ENCODE data around the gene CHMP4A.
A peak's percentile ranks its signal among the peaks of the same experiment; 100 is the strongest.

CHMP4A gene

DNA sequence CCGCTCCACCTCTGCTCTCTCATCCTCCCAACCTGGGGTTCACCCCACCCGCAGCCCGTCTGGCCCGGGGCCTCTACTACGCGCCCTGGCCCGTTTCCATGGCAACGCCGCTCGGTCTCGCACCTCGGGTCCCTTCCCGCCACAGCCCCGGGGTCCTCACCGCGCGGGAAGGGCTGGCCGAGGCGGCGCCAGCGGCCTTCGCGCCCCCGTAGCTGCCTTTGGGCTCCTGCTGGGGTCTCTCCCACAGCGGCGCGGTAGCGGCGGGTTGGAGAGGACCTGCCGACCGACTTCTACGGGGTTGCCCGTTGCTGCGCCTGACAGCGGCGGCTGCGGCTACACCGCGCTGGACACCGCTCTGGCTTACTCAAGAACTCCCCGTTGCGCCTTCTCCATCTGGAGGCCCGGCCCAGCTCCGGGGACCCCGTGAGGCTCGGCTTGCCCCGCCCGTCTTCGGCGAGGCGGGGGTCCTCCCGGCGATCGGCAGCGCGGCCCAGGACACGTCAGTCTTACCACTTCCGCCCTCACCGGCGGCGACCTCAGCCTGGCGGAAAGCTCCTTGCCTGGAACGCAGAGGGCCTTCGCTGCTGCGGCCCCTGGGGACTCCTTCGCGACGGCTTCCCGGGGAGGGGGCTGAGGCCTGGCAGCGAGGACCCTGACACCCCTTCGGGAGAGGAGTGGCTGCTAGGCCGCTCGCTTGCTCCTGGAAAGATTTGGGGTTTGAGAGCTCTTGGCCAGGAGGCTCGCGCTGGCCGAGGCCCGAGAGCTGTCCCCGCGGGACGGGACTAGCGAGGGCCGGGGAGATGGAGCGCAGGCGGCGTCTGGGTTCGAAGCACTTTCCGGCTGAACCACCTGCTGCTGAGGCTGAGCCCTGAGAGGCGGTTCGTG, 17.9 kb downstream of the CHMP4A start, which contains the start of gene TM9SF1:
Gene TM9SF1 (minus strand): TSS at position 256 of the 885 bp plus-strand sequence. CDS start 422 bp downstream, outside the sequence.
- no peaks in the 10 kb centered on the region for H3K27me3 ChIP-seq (ENCODE audit: control insufficient read depth in 1 of 2, insufficient read depth in 2 of 2, low read length in 2 of 2)
- peak within 1 kb of the TSS; percentile 97 for H3K27ac ChIP-seq (ENCODE audit: low read depth, low read length)
- H3K9me3 ChIP-seq (ENCODE audit: control insufficient read depth in 1 of 2, low read length in 2 of 2), result no peaks in the 10 kb centered on the region
- H3K4me3 ChIP-seq (ENCODE audit: low read depth in 1 of 2, low read length in 2 of 2), result peak within 1 kb of the TSS; percentile 80 to 89
- peak within 1 kb of the TSS; percentile 72 to 93 for H3K9ac ChIP-seq (ENCODE audit: low read depth in 1 of 2, low read length in 2 of 2)
- peaks cover 26 to 29% of the 10 kb centered on the region in 2 donors for H3K4me1 ChIP-seq (ENCODE audit: control insufficient read depth in 1 of 2, insufficient read depth in 2 of 2, low read length in 2 of 2)
- H3K36me3 ChIP-seq (ENCODE audit: control insufficient read depth in 1 of 2, insufficient read depth in 2 of 2, low read length in 2 of 2), result peaks cover 8 to 23% of the 10 kb centered on the region in 2 donors

DNA sequence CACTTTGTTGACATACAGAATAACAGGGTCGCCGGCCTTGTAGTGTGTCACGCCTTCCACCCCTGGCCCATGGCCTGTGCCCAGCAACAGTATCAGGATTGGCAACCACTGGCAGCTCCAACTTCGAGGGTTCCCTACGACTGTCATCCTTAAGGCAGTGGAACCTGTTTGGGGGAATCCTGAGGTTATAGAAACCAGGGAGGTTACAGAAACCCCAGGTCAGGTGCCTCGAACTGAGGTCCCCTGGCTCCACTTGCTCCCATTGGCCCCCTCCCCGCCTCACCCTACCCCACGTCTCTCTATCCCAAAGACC, 18.5 kb downstream of the CHMP4A start:
- Histone ChIP-seq H3K36me3 (ENCODE audit: control insufficient read depth in 1 of 2, insufficient read depth in 2 of 2, low read length in 2 of 2) (peaks cover 10 to 29% of the 10 kb centered on the region in 2 donors), H3K4me1 (ENCODE audit: control insufficient read depth in 1 of 2, insufficient read depth in 2 of 2, low read length in 2 of 2) (peaks cover 26 to 29% of the 10 kb centered on the region in 2 donors)

DNA sequence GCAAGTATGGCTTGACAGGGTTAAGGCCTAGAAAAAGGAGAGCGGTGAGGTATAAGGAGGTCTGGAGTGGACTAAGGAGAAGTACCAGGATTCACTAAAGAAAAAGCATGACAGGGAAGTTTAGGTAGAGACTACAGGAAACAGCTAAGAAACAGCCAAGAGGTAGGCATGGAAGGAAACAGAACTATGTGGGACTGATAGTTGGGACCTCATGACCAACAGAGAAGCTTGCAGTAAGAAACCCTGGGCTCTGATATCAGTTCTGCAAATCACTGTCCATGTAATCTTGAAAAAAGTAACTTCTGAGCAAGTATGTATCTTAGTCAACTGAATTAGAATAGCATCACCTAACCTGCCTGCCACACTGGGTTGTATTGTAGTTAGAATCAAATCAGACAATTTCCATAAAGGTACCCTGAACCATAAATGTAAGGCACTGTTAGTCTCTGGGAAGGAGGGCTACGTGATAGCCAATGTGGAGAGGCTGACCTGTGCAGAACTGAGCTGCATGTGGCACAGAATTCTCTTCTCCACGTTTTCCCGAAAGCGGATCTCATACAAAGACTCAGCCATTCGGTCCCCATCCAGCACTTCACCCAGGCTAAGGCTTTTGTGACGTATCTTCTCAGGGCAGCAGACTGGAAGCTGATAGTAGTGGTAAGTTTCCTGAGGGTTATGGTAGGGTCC, 19.0 kb downstream of the CHMP4A start:
- H3K36me3 ChIP-seq (ENCODE audit: control insufficient read depth in 1 of 2, insufficient read depth in 2 of 2, low read length in 2 of 2), result peaks cover 10 to 31% of the 10 kb centered on the region in 2 donors
- peak overlapping the region; percentile 72 to 93 for H3K9ac ChIP-seq (ENCODE audit: low read depth in 1 of 2, low read length in 2 of 2)
- H3K4me3 ChIP-seq (ENCODE audit: low read depth in 1 of 2, low read length in 2 of 2), result peak overlapping the region; percentile 80 to 89
- no peaks in the 10 kb centered on the region for H3K27me3 ChIP-seq (ENCODE audit: control insufficient read depth in 1 of 2, insufficient read depth in 2 of 2, low read length in 2 of 2)
- no peak overlapping the region for H3K27ac ChIP-seq (ENCODE audit: low read depth, low read length)
- peaks cover 28 to 29% of the 10 kb centered on the region in 2 donors for H3K4me1 ChIP-seq (ENCODE audit: control insufficient read depth in 1 of 2, insufficient read depth in 2 of 2, low read length in 2 of 2)
- H3K9me3 ChIP-seq (ENCODE audit: control insufficient read depth in 1 of 2, low read length in 2 of 2), result no peaks in the 10 kb centered on the region

More for the DNA sequence above, 18.5 kb downstream of the CHMP4A start:
- Histone ChIP-seq H3K4me3 (ENCODE audit: low read depth in 1 of 2, low read length in 2 of 2) (peak overlapping the region; percentile 80 to 89), H3K27ac (ENCODE audit: low read depth, low read length) (peak overlapping the region; percentile 97), H3K9me3 (ENCODE audit: control insufficient read depth in 1 of 2, low read length in 2 of 2) (no peaks in the 10 kb centered on the region), H3K9ac (ENCODE audit: low read depth in 1 of 2, low read length in 2 of 2) (peak overlapping the region; percentile 72 to 93), H3K27me3 (ENCODE audit: control insufficient read depth in 1 of 2, insufficient read depth in 2 of 2, low read length in 2 of 2) (no peaks in the 10 kb centered on the region)

DNA sequence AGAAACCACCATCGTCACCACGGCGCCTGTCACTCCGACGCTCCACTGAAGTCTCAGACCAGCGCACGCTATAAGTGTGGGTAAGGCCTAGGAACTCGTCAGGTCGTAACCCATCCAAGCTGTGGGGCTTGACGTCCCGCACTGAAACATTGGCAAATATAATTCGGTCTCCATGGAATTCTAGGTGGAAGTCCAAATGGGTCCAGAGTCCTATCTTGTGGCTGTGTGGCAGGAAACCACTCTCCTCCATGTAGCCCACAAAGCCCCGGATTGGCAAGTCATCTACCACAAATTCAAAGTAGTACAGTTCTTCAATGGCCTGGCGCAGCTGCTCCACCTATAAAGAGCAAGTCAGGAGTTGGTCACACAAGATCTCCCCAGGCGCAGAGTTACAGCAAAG, 20.4 kb downstream of the CHMP4A start:
- no peaks in the 10 kb centered on the region for H3K9me3 ChIP-seq (ENCODE audit: control insufficient read depth in 1 of 2, low read length in 2 of 2)
- H3K27me3 ChIP-seq (ENCODE audit: control insufficient read depth in 1 of 2, insufficient read depth in 2 of 2, low read length in 2 of 2), result no peaks in the 10 kb centered on the region
- no peak overlapping the region for H3K9ac ChIP-seq (ENCODE audit: low read depth in 1 of 2, low read length in 2 of 2)
- no peak overlapping the region for H3K27ac ChIP-seq (ENCODE audit: low read depth, low read length)
- H3K4me1 ChIP-seq (ENCODE audit: control insufficient read depth in 1 of 2, insufficient read depth in 2 of 2, low read length in 2 of 2), result peaks cover 28% of the 10 kb centered on the region in 2 donors
- no peak overlapping the region for H3K4me3 ChIP-seq (ENCODE audit: low read depth in 1 of 2, low read length in 2 of 2)
- peaks cover 10 to 31% of the 10 kb centered on the region in 2 donors for H3K36me3 ChIP-seq (ENCODE audit: control insufficient read depth in 1 of 2, insufficient read depth in 2 of 2, low read length in 2 of 2)

DNA sequence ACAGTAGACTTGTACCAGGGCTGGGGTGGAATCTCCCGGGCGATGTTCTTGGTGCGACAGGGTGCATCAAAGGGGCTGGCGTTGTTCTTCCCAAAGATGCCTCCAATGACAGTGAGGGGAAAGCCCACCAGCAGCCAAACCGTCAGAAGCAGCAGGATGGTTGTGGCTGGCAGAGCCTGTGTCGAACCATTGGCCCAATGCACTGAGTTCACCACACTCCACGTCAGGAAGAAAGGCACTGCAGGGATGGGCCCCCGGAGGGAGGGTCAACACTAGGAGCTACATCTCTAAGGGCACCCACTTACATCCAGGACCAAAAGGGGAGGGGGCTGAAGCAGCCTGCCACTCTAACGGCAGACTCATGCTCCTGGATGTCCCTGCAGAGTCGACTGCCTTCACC, 22.9 kb downstream of the CHMP4A start:
- Histone ChIP-seq H3K4me1 (ENCODE audit: control insufficient read depth in 1 of 2, insufficient read depth in 2 of 2, low read length in 2 of 2) (peaks cover 25 to 29% of the 10 kb centered on the region in 2 donors), H3K27ac (ENCODE audit: low read depth, low read length) (no peak overlapping the region), H3K9ac (ENCODE audit: low read depth in 1 of 2, low read length in 2 of 2) (no peak overlapping the region), H3K4me3 (ENCODE audit: low read depth in 1 of 2, low read length in 2 of 2) (no peak overlapping the region), H3K27me3 (ENCODE audit: control insufficient read depth in 1 of 2, insufficient read depth in 2 of 2, low read length in 2 of 2) (no peaks in the 10 kb centered on the region), H3K9me3 (ENCODE audit: control insufficient read depth in 1 of 2, low read length in 2 of 2) (no peaks in the 10 kb centered on the region), H3K36me3 (ENCODE audit: control insufficient read depth in 1 of 2, insufficient read depth in 2 of 2, low read length in 2 of 2) (peaks cover 19 to 46% of the 10 kb centered on the region in 2 donors)

DNA sequence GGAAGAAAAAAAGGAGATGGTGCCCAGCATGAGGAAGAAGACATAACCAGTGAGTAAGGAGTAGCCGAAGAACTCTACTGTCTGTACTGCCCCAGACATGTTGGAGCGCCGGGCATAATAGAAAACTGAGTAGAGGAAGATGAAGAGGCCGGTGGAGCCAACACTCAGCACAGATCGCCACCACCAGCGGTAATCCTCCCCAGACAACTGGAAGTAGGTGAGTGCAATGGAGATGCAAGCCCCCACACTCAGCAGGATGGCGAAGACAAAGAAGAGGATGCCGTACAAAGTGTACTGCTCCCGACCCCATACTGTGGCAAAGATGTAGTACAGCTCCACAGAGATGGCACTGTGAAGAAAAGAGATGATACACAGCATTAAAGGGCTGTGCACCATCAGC, 23.8 kb downstream of the CHMP4A start:
- H3K4me1 ChIP-seq (ENCODE audit: control insufficient read depth in 1 of 2, insufficient read depth in 2 of 2, low read length in 2 of 2), result peaks cover 20 to 24% of the 10 kb centered on the region in 2 donors
- H3K9ac ChIP-seq (ENCODE audit: low read depth in 1 of 2, low read length in 2 of 2), result no peak overlapping the region
- H3K36me3 ChIP-seq (ENCODE audit: control insufficient read depth in 1 of 2, insufficient read depth in 2 of 2, low read length in 2 of 2), result peaks cover 27 to 55% of the 10 kb centered on the region in 2 donors
- H3K4me3 ChIP-seq (ENCODE audit: low read depth in 1 of 2, low read length in 2 of 2), result peak overlapping the region in 1 of 2 donors; percentile 79
- no peaks in the 10 kb centered on the region for H3K27me3 ChIP-seq (ENCODE audit: control insufficient read depth in 1 of 2, insufficient read depth in 2 of 2, low read length in 2 of 2)
- H3K27ac ChIP-seq (ENCODE audit: low read depth, low read length), result no peak overlapping the region
- H3K9me3 ChIP-seq (ENCODE audit: control insufficient read depth in 1 of 2, low read length in 2 of 2), result no peaks in the 10 kb centered on the region

DNA sequence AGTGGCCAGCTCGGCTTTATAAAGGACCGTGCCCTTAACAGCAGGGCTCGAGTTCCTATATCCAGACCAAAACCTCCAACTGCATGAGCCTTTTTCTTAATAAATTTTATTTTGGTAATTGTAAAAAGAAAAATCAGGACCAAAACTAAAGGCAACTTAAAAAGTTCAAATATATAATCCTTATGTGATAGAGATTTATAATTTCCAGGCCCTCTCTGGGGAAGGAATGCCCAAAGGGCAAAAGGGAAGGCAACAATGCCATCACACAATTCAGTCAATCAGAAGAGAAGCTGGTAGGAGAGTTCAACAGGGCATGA, 24.3 kb downstream of the CHMP4A start:
- H3K9me3 ChIP-seq (ENCODE audit: control insufficient read depth in 1 of 2, low read length in 2 of 2), result no peaks in the 10 kb centered on the region
- H3K9ac ChIP-seq (ENCODE audit: low read depth in 1 of 2, low read length in 2 of 2), result peak overlapping the region in 1 of 2 donors; percentile 10
- no peaks in the 10 kb centered on the region for H3K27me3 ChIP-seq (ENCODE audit: control insufficient read depth in 1 of 2, insufficient read depth in 2 of 2, low read length in 2 of 2)
- H3K4me3 ChIP-seq (ENCODE audit: low read depth in 1 of 2, low read length in 2 of 2), result peak overlapping the region; percentile 79 to 85
- peaks cover 28 to 60% of the 10 kb centered on the region in 2 donors for H3K36me3 ChIP-seq (ENCODE audit: control insufficient read depth in 1 of 2, insufficient read depth in 2 of 2, low read length in 2 of 2)
- peaks cover 16 to 19% of the 10 kb centered on the region in 2 donors for H3K4me1 ChIP-seq (ENCODE audit: control insufficient read depth in 1 of 2, insufficient read depth in 2 of 2, low read length in 2 of 2)
- H3K27ac ChIP-seq (ENCODE audit: low read depth, low read length), result no peak overlapping the region

DNA sequence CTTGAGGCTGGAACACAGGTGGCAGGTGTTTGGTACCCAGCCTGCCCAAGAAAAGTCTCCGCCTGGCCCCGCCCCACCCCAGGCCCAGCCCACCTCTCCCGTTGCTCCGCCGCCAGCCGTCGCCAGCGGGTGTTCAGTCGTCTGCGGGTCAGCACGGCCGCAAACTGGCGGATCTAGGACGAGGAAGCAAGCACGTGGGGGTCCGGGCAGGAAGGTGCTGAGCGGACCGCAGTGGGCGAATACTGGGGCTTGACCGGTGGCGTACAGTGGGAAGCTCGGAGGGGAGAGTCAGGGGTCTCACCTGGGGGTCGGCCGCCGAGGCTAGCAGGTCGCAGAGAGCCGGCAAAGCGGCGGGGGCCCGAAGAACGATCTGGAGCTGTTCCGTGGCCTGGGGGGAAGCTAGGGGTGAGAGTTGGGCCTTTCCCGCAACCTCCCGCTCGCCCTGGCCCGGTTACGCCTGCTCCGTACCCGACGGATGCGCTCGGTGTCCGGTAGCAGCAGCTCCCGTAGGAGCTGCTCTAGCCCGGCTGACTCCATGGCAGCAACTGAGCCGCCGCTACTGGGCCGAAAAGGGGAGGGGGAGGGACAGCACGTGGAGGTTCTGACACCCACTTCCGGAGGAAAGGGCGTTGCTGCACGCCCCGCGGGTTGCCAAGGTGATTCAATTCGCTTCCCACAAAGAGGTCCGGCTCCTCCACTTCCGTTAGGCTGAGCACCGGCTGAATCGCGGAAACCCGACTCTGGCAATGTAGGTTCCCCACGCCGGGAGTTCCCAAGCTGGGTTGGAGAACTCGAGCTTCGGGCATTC, 24.8 kb downstream of the CHMP4A start, which contains the start of gene IPO4:
Gene IPO4 (minus strand): TSS at position 566 of the 808 bp plus-strand sequence. CDS start 29 bp downstream, at position 537.
- Histone ChIP-seq H3K36me3 (ENCODE audit: control insufficient read depth in 1 of 2, insufficient read depth in 2 of 2, low read length in 2 of 2) (peaks cover 28 to 63% of the 10 kb centered on the region in 2 donors), H3K4me3 (ENCODE audit: low read depth in 1 of 2, low read length in 2 of 2) (peak within 1 kb of the TSS; percentile 79 to 85), H3K9ac (ENCODE audit: low read depth in 1 of 2, low read length in 2 of 2) (peak within 1 kb of the TSS; percentile 10 to 44), H3K9me3 (ENCODE audit: control insufficient read depth in 1 of 2, low read length in 2 of 2) (no peaks in the 10 kb centered on the region), H3K27ac (ENCODE audit: low read depth, low read length) (peak within 1 kb of the TSS; percentile 35), H3K4me1 (ENCODE audit: control insufficient read depth in 1 of 2, insufficient read depth in 2 of 2, low read length in 2 of 2) (peaks cover 14 to 17% of the 10 kb centered on the region in 2 donors), H3K27me3 (ENCODE audit: control insufficient read depth in 1 of 2, insufficient read depth in 2 of 2, low read length in 2 of 2) (no peaks in the 10 kb centered on the region)

DNA sequence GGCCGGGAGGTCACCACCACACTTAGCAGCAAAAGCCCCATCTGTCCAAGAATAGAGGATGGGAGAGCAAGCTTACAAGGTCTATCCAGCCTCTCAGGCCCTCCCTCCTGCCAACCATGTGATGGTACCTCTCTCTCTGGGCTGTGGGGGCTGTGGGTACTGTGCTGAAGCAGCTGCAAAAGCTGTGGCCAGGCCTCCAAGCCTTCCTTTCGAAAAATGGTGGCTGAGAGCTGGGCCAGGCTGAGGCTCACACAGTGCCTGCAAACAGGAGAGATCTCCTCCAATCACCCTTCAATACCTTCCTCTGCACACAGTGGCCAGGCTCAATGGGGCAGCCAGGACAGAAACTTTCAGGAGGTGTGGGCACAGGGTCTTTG, 25.8 kb downstream of the CHMP4A start:
- peak overlapping the region; percentile 79 to 85 for H3K4me3 ChIP-seq (ENCODE audit: low read depth in 1 of 2, low read length in 2 of 2)
- H3K36me3 ChIP-seq (ENCODE audit: control insufficient read depth in 1 of 2, insufficient read depth in 2 of 2, low read length in 2 of 2), result peaks cover 35 to 66% of the 10 kb centered on the region in 2 donors
- H3K9ac ChIP-seq (ENCODE audit: low read depth in 1 of 2, low read length in 2 of 2), result peak overlapping the region; percentile 10 to 44
- H3K27me3 ChIP-seq (ENCODE audit: control insufficient read depth in 1 of 2, insufficient read depth in 2 of 2, low read length in 2 of 2), result no peaks in the 10 kb centered on the region
- no peak overlapping the region for H3K27ac ChIP-seq (ENCODE audit: low read depth, low read length)
- H3K9me3 ChIP-seq (ENCODE audit: control insufficient read depth in 1 of 2, low read length in 2 of 2), result no peaks in the 10 kb centered on the region
- peaks cover 14 to 17% of the 10 kb centered on the region in 2 donors for H3K4me1 ChIP-seq (ENCODE audit: control insufficient read depth in 1 of 2, insufficient read depth in 2 of 2, low read length in 2 of 2)
